Right renal cortex interstitium (tissue), 3 donors: ENCODE results near the gene PTBP2. TPM values are rescaled to one million over a fixed set of nuclear protein-coding genes. Genes with fewer than 3 reads are reported as not detected.

Source experiments
- DNase-seq, 3 donors: peaks; one replicate each; pipeline ENCODE4 v3.0.0-alpha.2; 2013; ENCODE audit warnings: low read depth in 3 of 3, low spot score in 2 of 3
- polyA plus RNA-seq, 3 donors: library from polyadenylated mRNA; unstranded; fragments of 120-200 nt; gene quantifications; one replicate each; pipeline ENCODE4 v1.2.1, GENCODE V29; 2013; ENCODE audit not compliant: insufficient read length in 3 of 3

Gene PTBP2
- polyA plus RNA-seq, 3 donors, result 49.6 to 52.2 (median 50.4) TPM

DNA sequence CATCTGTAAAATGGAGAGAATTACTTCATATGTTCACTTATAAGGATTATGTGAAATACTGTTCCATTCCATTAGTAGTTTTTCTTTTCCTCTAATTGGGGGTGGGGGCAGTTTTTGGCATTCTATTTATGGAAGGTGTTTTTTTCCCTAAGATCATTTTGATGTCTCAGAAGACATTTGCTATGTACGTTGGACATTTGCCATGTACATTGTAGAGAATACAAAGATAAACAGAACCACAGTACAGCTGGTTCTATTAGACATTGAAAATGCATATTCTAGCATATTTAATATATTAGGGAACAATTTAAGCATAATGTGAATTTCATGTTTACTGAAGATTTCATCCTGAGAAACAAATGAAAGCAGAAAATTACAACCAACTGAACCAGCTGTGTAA, 98.5 kb downstream of the PTBP2 start:
- no peak for DNase-seq

- no peak for DNase-seq
Observed at GRCh38 chr1:96820671-96821070, 99.1 kb downstream of the PTBP2 start.

GRCh38 chr1:96825231-96825630, 103.6 kb downstream of the PTBP2 start:
- DNase-seq, result no peak

DNA sequence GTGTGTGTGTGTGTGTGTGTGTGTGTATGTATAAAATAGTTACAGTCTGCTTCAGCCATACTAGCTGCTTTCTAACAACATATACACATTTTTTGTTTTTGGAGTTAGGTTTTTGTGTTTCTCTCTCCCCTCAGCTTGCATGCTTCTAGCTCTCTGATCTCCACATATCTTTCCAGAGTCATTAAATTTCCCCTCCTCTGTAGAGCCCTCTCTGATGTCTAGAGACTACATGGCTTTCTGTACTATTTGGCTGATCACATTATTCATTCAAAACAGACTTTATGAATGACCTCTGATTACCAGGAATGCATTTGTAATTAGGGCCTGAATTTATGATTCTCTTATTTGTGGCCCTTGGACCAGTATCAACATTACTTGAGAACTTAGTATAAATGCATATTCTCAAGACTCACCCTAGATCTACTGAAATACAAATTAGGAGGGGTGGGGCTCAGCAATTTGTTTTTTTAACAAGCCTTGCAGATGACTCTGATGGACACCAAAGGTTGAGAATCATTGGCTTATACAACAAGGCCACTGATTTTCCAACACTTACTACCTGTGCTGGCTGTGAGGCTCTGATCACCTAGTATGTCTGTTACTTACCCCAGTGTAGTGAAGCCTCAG, 104.5 kb downstream of the PTBP2 start:
- DNase-seq, result no peak

DNA sequence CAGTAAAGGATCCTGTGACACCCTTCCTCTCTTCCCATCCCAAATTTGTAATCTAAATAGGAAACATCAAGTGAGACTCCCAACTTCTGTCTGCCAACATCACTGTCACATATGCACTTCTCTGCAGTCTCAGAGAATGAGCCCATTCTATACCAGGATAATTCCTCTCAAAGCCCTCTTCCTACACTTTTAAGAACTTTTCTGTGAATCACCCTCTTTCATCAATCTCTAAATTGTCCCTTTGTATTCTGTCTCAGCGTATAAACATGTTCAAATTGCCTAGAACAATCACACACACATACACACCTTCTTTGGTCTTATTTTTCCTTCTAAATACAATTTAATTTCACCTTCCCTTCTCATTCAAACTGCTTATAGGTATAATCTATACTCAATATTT, 111.8 kb downstream of the PTBP2 start:
- no peak for DNase-seq

GRCh38 chr1:96834986-96835385, 113.4 kb downstream of the PTBP2 start:
- no peak for DNase-seq

DNA sequence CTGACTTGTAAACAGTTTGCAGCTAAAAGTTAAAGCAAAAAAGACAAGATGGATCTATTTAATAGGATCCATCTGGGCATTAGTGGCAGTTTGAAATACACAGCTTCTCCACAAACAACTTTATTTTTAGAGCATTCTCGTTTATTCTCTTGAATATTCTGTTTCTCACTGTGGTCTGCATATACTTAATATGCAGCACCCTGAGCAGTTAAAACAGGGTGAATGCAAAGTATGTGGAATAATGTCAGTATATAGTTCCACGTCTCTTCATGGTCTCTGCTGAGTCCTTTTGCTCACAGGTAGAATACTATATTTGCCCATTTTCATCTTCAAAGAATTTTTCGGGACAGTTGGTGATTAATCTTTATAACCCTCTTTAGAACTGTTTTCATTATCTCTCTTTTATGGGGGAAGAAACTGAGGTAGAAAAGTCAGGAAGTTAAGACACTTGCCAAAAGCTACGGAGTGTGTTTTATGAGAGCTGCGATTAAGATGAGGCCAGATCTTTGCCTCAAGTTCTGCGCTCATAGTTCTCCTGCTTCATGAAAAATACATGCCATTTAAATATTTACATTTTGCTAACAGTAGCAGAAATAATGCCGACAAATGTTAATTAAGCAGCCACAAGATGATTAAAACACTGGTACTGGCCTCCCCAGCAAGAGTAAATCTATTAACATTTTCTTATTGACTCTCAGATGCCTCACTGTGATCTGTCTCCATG, 115.6 kb downstream of the PTBP2 start:
- no peak for DNase-seq

GRCh38 chr1:96837781-96838216, 116.2 kb downstream of the PTBP2 start:
- DNase-seq, result no peak

GRCh38 chr1:96840396-96840795, 118.8 kb downstream of the PTBP2 start:
- no peak for DNase-seq

DNA sequence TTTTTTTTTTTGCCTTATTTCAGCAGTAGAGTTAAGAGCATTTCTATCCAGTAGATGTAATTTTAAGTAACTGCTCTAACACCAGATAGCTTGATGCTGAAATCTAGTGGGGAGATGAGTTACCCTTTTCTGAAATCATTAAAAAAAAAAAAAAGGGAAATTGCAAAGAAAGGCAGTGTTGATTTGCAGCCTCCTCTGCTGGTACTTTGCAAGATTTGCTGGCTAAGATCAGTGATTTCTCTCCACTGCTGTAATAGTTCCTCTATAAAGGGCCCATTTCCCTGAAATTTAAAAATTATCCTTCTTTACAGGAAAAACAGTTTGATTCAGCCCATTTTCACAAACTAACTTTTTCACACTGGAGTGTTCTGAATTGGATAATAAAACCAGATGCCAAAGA, 120.6 kb downstream of the PTBP2 start:
- no peak for DNase-seq

GRCh38 chr1:96843196-96843595, 121.6 kb downstream of the PTBP2 start:
- no peak for DNase-seq

- no peak for DNase-seq
Observed at GRCh38 chr1:96843601-96844000, 122.0 kb downstream of the PTBP2 start.

GRCh38 chr1:96845464-96845863, 123.9 kb downstream of the PTBP2 start:
- DNase-seq, result no peak

DNA sequence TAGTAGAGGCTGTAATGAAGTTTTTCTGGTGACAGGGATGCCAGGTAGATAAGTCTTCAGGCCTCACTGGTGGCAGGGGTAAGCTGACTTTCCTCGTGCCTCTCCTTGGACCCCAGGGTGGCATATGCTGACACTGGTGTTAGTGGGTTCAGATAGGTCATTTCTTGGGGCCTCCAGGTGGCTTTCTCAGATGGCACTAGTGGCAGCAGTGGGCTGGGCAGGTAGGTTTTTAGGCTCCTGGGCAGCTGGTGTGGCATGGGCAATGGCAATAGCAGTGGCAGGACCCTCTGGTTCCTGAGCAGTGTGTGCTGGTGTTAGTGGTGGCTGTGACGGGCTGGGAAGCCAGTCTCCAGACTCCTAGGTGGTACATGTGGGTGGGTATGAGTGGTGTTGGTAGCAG, 140.3 kb downstream of the PTBP2 start:
- DNase-seq, result no peak

- no peak for DNase-seq
Observed at GRCh38 chr1:96863449-96863848, 141.9 kb downstream of the PTBP2 start.
